ENCODE results near the gene RAB5B. TPM values are rescaled to one million over a fixed set of nuclear protein-coding genes. Genes with fewer than 3 reads are reported as not detected.

Gene RAB5B
- polyA plus RNA-seq, 2 of the 4 experiments (the other 2 are of a cell fraction) = 37.2 to 90.4 TPM

- DNase-seq (ENCODE audit: low read depth in 1 of 2, low spot score in 1 of 2) = peak; percentile 97
- WGBS (ENCODE audit: missing lambda C conversion rate) = 2% methylated on average over 37 of the region's 42 CpGs
- peak overlapping the region; percentile 89 for H3K4me3 ChIP-seq
- peaks cover 33% of the 10 kb centered on the region for H3K4me1 ChIP-seq
- POLR2A ChIA-PET = interaction anchor here (0.8 to 2.1 kb wide), 8 partner anchors 47 to 197 kb away, joined by 3 to 12 read pairs (median 4); partner anchors contain the start of genes DNAJC14, ORMDL2, PA2G4 and RAB5B
- TF ChIP-seq JUN (IDR thresholded peaks at IDR 0.05) = peak; percentile 79 to 80; a peak in 4 of 5 replicates
- TF ChIP-seq PHF8 (IDR thresholded peaks at IDR 0.05; ENCODE audit: borderline replicate concordance, low read depth) = peak; percentile 78
- TF ChIP-seq CHD2 (IDR thresholded peaks at IDR 0.05; ENCODE audit: low read length, partially characterized antibody) = peak; percentile 38
- peak; percentile 62 for TF ChIP-seq POLR2A (IDR thresholded peaks at IDR 0.05; ENCODE audit: low read length)
- TF ChIP-seq RARB (CRISPR knock-in tag; IDR thresholded peaks at IDR 0.05) = no peak
- TF ChIP-seq KDM5A (IDR thresholded peaks at IDR 0.05) = peak; percentile 54; the same call in 1 of the 2 replicates
- peak; percentile 14 to 43; a peak in 2 of 5 replicates for TF ChIP-seq RAD21 (conservative IDR thresholded peaks at IDR 0.05 in 1 of 2, IDR thresholded peaks at IDR 0.05 in 1 of 2)
- TF ChIP-seq HDAC2 (IDR thresholded peaks at IDR 0.05) = no peak
- no peak for TF ChIP-seq E2F6 (IDR thresholded peaks at IDR 0.05; ENCODE audit: borderline replicate concordance, low read depth)
- TF ChIP-seq SMC3 (IDR thresholded peaks at IDR 0.05) = peak; percentile 48; the same call in 2 of the 3 replicates
- TF ChIP-seq HES2 (IDR thresholded peaks at IDR 0.05) = no peak
- TF ChIP-seq TFCP2L1 (CRISPR knock-in tag; IDR thresholded peaks at IDR 0.05) = no peak
- TF ChIP-seq TP53 (CRISPR knock-in tag; IDR thresholded peaks at IDR 0.05) = no peak
- peak; percentile 71; the same call in 1 of the 2 replicates for TF ChIP-seq HMGXB4 (CRISPR knock-in tag; IDR thresholded peaks at IDR 0.05; ENCODE audit: borderline replicate concordance)
- TF ChIP-seq POLR2AphosphoS2 (conservative IDR thresholded peaks at IDR 0.05; ENCODE audit: low read length) = no peak
- peak; percentile 63; the same call in 1 of the 2 replicates for TF ChIP-seq MAX (IDR thresholded peaks at IDR 0.05)
- 0 out of 2 replicates have a peak, but pooled peaks have one; percentile 7 for TF ChIP-seq PBX3 (IDR thresholded peaks at IDR 0.05)
- peak; percentile 94 for TF ChIP-seq CTCF (IDR thresholded peaks at IDR 0.05)
- TF ChIP-seq GATA3 (IDR thresholded peaks at IDR 0.05; ENCODE audit: borderline replicate concordance) = peak; percentile 12; the same call in 1 of the 2 replicates
- ATAC-seq = peak; percentile 80 to 86
- peak overlapping the region; percentile 90 for H3K4me2 ChIP-seq
- no peak for FAIRE-seq
- H3K9me3 ChIP-seq = no peaks in the 10 kb centered on the region
- peak overlapping the region; percentile 94 to 96 for H3K27ac ChIP-seq
- CTCF ChIA-PET = interaction anchor here (0.5 to 7.7 kb wide), 36 partner anchors 11 to 212 kb away, joined by 3 to 84 read pairs (median 4); partner anchors contain the start of genes DNAJC14, MMP19, ORMDL2 and RAB5B
Observed at GRCh38 chr12:55926738-55927587, 46.9 kb upstream of the RAB5B start.
